HAP-1 (cell line): Measurements from ENCODE around the gene EWSR1.

Experiments used
- DNase-seq, 2 experiments: peaks; one replicate each; pipeline ENCODE4 v3.0.0-alpha.2; 2016 to 2020; ENCODE audit warnings: low spot score in 2 of 2
- H3K27me3 ChIP-seq: fragments of 250-450 bp; sonication (Bioruptor Pico); 2 replicates; pipeline ENCODE4 v1.5.1; 2020; ENCODE audit warnings: low read depth, mild to moderate bottlenecking, moderate library complexity
- H3K36me3 ChIP-seq: fragments of 250-450 bp; sonication (Bioruptor Pico); replicated peaks from 2 replicates; pipeline ENCODE4 v1.5.1; 2020; ENCODE audit warnings: mild to moderate bottlenecking
- H3K4me1 ChIP-seq: fragments of 250-450 bp; sonication (Bioruptor Pico); 2 replicates; pipeline ENCODE4 v1.5.1; 2020; ENCODE audit warnings: mild to moderate bottlenecking
- H3K4me3 ChIP-seq: fragments of 250-450 bp; sonication (Bioruptor Pico); 2 replicates; pipeline ENCODE4 v1.5.1; 2020; ENCODE audit warnings: mild to moderate bottlenecking, moderate library complexity
- H3K9me3 ChIP-seq: fragments of 250-450 bp; sonication (Bioruptor Pico); 2 replicates; pipeline ENCODE4 v1.5.1; 2020; ENCODE audit warnings: mild to moderate bottlenecking, moderate library complexity
- in situ Hi-C: fragments of 300-500 bp; cut with MboI; formaldehyde crosslinking; loops from 3 replicates; pipeline ENCODE4 v1.14.3; 2020; ENCODE audit warnings: low sequenced_read_pairs, inconsistent platforms, mixed read lengths

EWSR1 gene

GRCh38 chr22:29300807-29301601 lies 32.9 kb downstream of the EWSR1 start:
- in situ Hi-C loops, result no loop called here
- Histone ChIP-seq H3K36me3 (peaks cover 48% of the 10 kb centered on the region), H3K4me3 (no peak overlapping the region)

GRCh38 chr22:29301716-29302401 lies 33.8 kb downstream of the EWSR1 start:
- Histone ChIP-seq H3K4me1 (peaks cover 3% of the 10 kb centered on the region; the same call in 1 of the 2 replicates), H3K9me3 (no peaks in the 10 kb centered on the region), H3K36me3 (peaks cover 40% of the 10 kb centered on the region), H3K4me3 (no peak overlapping the region), H3K27me3 (no peaks in the 10 kb centered on the region)
- in situ Hi-C loops, result no loop called here
- no peak for DNase-seq

More at GRCh38 chr22:29300807-29301601, 32.9 kb downstream of the EWSR1 start:
- Histone ChIP-seq H3K4me1 (peaks cover 3% of the 10 kb centered on the region; the same call in 1 of the 2 replicates), H3K9me3 (no peaks in the 10 kb centered on the region), H3K27me3 (no peaks in the 10 kb centered on the region)
- DNase-seq, result no peak

- H3K27me3 ChIP-seq, result no peaks in the 10 kb centered on the region
- H3K4me3 ChIP-seq, result no peak overlapping the region
- no peak for DNase-seq
- peaks cover 3% of the 10 kb centered on the region; the same call in 1 of the 2 replicates for H3K4me1 ChIP-seq
- no peaks in the 10 kb centered on the region for H3K9me3 ChIP-seq
- H3K36me3 ChIP-seq, result peaks cover 35% of the 10 kb centered on the region
- in situ Hi-C loops, result no loop called here
Observed at GRCh38 chr22:29302402-29302680, 34.3 kb downstream of the EWSR1 start.

GRCh38 chr22:29302681-29303465 lies 34.8 kb downstream of the EWSR1 start:
- Histone ChIP-seq H3K4me1 (peaks cover 8% of the 10 kb centered on the region; the same call in 1 of the 2 replicates), H3K27me3 (no peaks in the 10 kb centered on the region), H3K36me3 (peaks cover 30% of the 10 kb centered on the region), H3K4me3 (no peak overlapping the region), H3K9me3 (no peaks in the 10 kb centered on the region)
- DNase-seq, result no peak
- in situ Hi-C loops, result no loop called here

GRCh38 chr22:29305836-29306174 lies 37.7 kb downstream of the EWSR1 start:
- peaks cover 2% of the 10 kb centered on the region for H3K36me3 ChIP-seq
- no peaks in the 10 kb centered on the region for H3K27me3 ChIP-seq
- in situ Hi-C loops, result no loop called here
- no peak for DNase-seq
- H3K4me3 ChIP-seq, result peak overlapping the region; percentile 64
- no peaks in the 10 kb centered on the region for H3K9me3 ChIP-seq
- H3K4me1 ChIP-seq, result peaks cover 10% of the 10 kb centered on the region; the same call in 1 of the 2 replicates

- no peaks in the 10 kb centered on the region; the same call in none of the 2 replicates for H3K36me3 ChIP-seq
- peak within 1 kb of the TSS; percentile 64 for H3K4me3 ChIP-seq
- peak; percentile 72 to 92 for DNase-seq
- in situ Hi-C loops, result no loop called here
- H3K4me1 ChIP-seq, result peaks cover 10% of the 10 kb centered on the region; the same call in 1 of the 2 replicates
- no peaks in the 10 kb centered on the region for H3K9me3 ChIP-seq
- no peaks in the 10 kb centered on the region for H3K27me3 ChIP-seq
Observed at GRCh38 chr22:29306175-29306834, 38.2 kb downstream of the EWSR1 start, which contains the start of gene GAS2L1. GAS2L1 (plus strand) TSS chr22:29306650; CDS start chr22:29308106, 1,456 bp downstream.

- Histone ChIP-seq H3K27me3 (no peaks in the 10 kb centered on the region), H3K4me3 (peak overlapping the region; percentile 64)
- in situ Hi-C loops, result no loop called here
Observed at GRCh38 chr22:29306835-29307595, 38.9 kb downstream of the EWSR1 start.

GRCh38 chr22:29307596-29308147 lies 39.6 kb downstream of the EWSR1 start:
- no peaks in the 10 kb centered on the region for H3K27me3 ChIP-seq
- H3K4me3 ChIP-seq, result peak overlapping the region; percentile 64
- no peaks in the 10 kb centered on the region for H3K9me3 ChIP-seq
- no peaks in the 10 kb centered on the region; the same call in none of the 2 replicates for H3K36me3 ChIP-seq
- DNase-seq, result no peak
- H3K4me1 ChIP-seq, result peaks cover 10% of the 10 kb centered on the region; the same call in 1 of the 2 replicates
- in situ Hi-C loops, result no loop called here

More at GRCh38 chr22:29306835-29307595, 38.9 kb downstream of the EWSR1 start:
- Histone ChIP-seq H3K4me1 (peaks cover 10% of the 10 kb centered on the region; the same call in 1 of the 2 replicates), H3K9me3 (no peaks in the 10 kb centered on the region), H3K36me3 (no peaks in the 10 kb centered on the region; the same call in none of the 2 replicates)
- DNase-seq, result peak; percentile 86 to 92

GRCh38 chr22:29308148-29308790 lies 40.2 kb downstream of the EWSR1 start:
- DNase-seq, result no peak
- peak overlapping the region; percentile 64; the same call in 1 of the 2 replicates for H3K4me3 ChIP-seq

GRCh38 chr22:29308791-29309262 lies 40.8 kb downstream of the EWSR1 start:
- peaks cover 10% of the 10 kb centered on the region; the same call in 1 of the 2 replicates for H3K4me1 ChIP-seq
- no peaks in the 10 kb centered on the region; the same call in none of the 2 replicates for H3K36me3 ChIP-seq
- DNase-seq, result no peak
- H3K27me3 ChIP-seq, result no peaks in the 10 kb centered on the region; the same call in 1 of the 2 replicates
- no peak overlapping the region for H3K4me3 ChIP-seq
- in situ Hi-C loops, result no loop called here
- H3K9me3 ChIP-seq, result no peaks in the 10 kb centered on the region

More at GRCh38 chr22:29308148-29308790, 40.2 kb downstream of the EWSR1 start:
- in situ Hi-C loops, result no loop called here
- Histone ChIP-seq H3K4me1 (peaks cover 10% of the 10 kb centered on the region; the same call in 1 of the 2 replicates), H3K27me3 (no peaks in the 10 kb centered on the region), H3K36me3 (no peaks in the 10 kb centered on the region; the same call in none of the 2 replicates), H3K9me3 (no peaks in the 10 kb centered on the region)

- no peak for DNase-seq
- Histone ChIP-seq H3K27me3 (peaks cover 5% of the 10 kb centered on the region), H3K9me3 (no peaks in the 10 kb centered on the region), H3K4me1 (peaks cover 10% of the 10 kb centered on the region; the same call in 1 of the 2 replicates), H3K4me3 (no peak overlapping the region), H3K36me3 (no peaks in the 10 kb centered on the region; the same call in none of the 2 replicates)
- in situ Hi-C loops, result no loop called here
Observed at GRCh38 chr22:29309332-29310064, 41.4 kb downstream of the EWSR1 start.
